Lung microvascular endothelial cell (primary cell): ENCODE data around the gene TP53TG5. TPM values are rescaled to one million over a fixed set of nuclear protein-coding genes. Genes with fewer than 3 reads are reported as not detected.

Source experiments
- DNase-seq, 2 donors: peaks; one replicate each; pipeline versions ENCODE4 v3.0.0 to v3.0.0-alpha.2; 2010; ENCODE audit warnings: low read depth in 2 of 2
- total RNA-seq: library from RNA; depleted of rRNA; stranded (reverse); fragments of >200 nt; gene quantifications from 2 replicates; pipeline ENCODE4 v1.2.1, GENCODE V29; 2014

Gene TP53TG5
- total RNA-seq, 1 donor from 2014 or later = not detected

GRCh38 chr20:45405571-45406259 is 27.6 kb upstream of the TP53TG5 start:
- DNase-seq = peak; percentile 14

- no peak for DNase-seq
Measured at GRCh38 chr20:45404438-45404837, 26.3 kb upstream of the TP53TG5 start.

DNA sequence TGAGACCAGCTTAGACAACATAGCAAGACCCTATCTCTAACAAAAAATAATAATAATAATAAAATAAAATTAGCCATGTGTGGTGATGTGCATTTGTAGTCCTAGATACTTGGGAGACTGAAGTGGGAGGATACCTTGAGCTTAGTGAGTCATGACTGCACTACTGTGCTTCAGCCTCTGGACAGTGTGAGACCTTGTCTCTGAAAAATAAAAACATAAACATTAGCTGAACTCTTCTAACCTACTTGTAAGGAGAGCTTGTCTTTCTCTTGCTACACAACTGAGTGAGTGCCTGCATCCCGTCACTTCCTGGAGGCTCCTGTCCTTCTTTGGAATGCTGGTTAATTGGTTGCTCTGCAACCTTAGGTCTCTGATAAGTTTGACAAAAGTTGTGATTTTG is 24.8 kb upstream of the TP53TG5 start:
- DNase-seq = no peak

DNA sequence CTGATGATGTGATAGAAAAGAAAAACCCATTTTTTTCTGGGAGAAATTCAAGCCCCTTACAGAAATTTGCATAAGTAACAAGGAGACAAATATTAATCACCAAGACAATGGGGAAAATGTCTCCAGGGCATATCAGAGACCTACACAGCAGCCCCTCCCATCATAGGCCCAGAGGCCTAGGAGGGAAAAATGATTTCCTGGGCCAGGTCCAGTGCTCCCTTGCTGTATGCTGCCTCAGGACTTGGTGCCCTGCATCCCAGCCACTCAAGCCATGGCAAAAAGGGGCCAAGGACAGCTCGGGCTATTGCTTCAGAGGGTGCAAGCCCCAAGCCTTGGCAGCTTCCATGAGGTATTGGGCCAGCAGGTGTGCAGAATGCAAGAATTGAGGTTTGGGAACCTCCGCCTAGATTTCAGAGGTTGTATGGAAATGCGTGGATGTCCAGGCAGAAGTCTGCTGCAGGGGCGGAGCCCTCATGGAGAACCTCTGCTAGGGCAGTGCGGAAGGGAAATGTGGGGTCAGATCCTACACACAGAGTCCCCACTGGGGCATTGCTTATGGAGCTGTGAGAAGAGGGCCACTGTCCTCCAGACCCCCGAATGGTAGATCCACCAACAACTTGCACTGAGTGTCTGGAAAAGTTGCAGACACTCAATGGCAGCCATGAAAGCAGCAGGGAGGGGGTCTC is 22.4 kb upstream of the TP53TG5 start:
- DNase-seq = no peak

- DNase-seq = no peak
Measured at GRCh38 chr20:45399018-45399417, 20.9 kb upstream of the TP53TG5 start.

DNA sequence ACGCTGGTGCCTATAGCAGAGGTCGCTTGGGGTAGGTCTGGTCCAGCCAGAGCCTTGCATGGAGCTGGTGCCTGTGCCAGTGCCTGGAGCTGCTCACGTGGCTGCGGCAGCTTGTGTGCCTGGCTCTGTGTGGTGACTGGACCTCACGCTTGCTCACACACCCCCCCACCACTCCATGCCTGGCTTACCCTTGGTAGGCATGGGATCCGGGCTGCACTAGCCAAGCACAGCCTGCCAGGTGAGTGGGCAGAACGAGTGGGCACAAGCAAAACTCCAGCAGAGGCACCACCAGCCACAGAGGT is 16.9 kb upstream of the TP53TG5 start:
- DNase-seq = no peak

GRCh38 chr20:45394221-45395113 is 16.3 kb upstream of the TP53TG5 start:
- no peak for DNase-seq

DNA sequence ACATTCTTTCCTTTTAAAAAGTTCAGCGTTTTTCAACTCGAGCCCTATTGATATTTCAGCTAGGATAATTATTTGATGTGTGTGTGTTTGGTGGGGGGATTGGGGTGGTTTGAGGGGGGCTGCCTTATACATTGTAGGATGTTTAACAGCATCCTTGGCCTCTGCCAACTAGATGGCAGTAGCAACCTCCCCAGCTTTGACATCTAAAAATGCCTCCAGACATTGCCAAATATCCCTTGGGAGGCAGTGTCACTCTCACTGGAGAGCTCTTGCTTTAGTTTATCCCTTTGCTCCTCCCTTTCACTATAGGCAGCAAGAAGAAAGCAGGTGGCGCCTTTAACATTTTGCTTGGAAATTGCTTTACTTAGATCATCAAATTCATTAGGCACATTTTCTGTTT is 14.6 kb upstream of the TP53TG5 start:
- no peak for DNase-seq

- DNase-seq = no peak
Measured at GRCh38 chr20:45391559-45391958, 13.4 kb upstream of the TP53TG5 start.

DNA sequence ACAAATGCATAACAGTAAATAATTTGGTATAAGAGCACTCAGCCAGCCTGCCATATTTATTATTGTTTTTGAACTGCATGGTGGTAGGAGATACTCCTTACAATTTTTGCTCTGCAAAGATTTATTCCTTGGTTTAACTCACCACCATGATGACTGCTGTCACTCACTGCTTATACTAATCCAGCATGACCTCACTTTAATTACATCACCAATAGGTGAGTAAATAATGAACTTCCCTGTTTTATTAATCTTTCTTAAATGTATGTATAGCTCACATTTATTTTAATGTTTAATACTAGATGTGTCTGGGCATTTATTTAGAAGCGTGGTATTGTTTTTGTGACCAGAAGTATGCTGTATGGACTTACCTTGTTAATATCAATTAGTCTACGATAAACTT is 12.8 kb upstream of the TP53TG5 start:
- no peak for DNase-seq

GRCh38 chr20:45387274-45387673 is 9.1 kb upstream of the TP53TG5 start:
- no peak for DNase-seq

- DNase-seq = no peak
Measured at GRCh38 chr20:45377269-45377668, 856 bp downstream of the TP53TG5 start.

GRCh38 chr20:45374966-45375365 is 3.2 kb downstream of the TP53TG5 start:
- no peak for DNase-seq

DNA sequence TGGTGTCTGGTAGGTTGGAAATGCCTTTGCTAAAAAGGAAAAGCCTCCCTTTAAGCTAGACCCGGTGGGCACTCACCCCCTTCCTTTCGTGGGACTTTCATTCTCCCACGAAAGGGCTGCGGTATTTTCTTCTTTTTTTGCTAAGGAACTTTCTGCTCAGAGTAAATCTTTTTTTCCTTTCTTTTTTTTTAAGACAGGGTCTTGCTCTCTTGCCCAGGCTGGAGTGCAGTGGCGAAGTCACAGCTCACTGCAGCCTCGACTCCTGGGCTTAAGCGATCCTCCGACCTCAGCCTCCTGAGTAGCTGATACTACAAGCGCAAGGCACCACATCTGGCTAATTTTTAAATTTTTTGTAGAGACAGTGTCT is 4.0 kb downstream of the TP53TG5 start:
- no peak for DNase-seq

DNA sequence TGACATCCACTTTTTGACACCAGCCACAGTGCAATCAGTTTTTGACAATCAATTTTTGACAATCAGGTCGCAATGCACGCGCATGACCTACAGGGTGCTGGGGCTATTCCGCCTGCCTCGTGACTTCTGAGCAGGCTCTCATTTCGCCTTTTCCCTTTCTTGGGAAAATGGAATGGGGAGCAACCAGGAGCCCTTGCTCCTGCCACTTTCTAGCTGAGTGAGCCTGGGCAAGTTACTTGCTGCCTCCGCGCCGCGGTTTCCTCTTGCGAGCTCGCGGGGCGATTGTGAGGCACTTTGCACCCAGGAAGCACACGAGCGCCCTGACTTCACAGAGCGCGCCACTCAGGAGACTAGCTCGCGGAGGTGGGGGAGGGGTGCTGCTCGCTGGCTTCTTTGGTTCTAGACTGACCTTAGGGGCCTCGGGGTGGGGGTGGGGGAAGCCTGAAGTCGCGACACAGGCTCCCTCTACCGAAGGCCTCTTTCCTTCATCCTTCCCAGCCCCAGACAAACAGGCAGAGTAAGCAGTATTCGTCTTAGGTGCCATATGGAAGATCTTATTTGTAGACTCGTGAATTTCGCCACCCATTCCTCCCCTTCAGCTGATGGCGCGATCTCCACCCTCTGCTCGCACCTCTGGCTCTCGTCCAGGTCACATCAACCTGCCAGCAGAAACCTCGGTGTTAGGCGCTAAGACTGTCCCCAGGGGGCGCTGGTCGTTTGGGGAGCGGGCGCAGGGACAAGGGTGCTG is 4.6 kb downstream of the TP53TG5 start:
- DNase-seq = peak; percentile 81 to 90

GRCh38 chr20:45372646-45373352 is 5.3 kb downstream of the TP53TG5 start:
- DNase-seq = peak in 1 of 2 donors; percentile 33

- no peak for DNase-seq
Measured at GRCh38 chr20:45372241-45372640, 5.9 kb downstream of the TP53TG5 start.

GRCh38 chr20:45370571-45371160 is 7.5 kb downstream of the TP53TG5 start:
- DNase-seq = no peak

GRCh38 chr20:45368221-45368980 is 9.7 kb downstream of the TP53TG5 start:
- no peak for DNase-seq

DNA sequence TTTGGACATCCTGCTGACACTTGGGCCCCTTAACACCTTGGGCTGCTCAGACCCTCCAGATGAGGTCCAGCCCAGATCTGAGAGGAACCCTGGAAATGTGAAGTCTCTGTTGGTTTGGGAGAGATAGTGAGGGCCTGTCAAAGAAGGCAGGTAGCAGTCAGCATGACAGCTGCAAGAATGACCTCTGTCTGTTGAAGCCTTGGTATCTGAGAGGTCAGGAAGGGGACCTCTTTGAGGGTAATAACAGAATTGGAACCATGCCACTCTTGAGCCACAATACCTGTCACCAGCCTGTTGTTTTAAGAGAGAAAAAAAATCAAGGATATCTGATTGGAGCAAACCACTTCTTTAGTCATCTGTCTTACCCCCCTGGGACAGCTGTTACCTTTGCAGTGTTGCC is 11.0 kb downstream of the TP53TG5 start:
- no peak for DNase-seq
